Measurements from ENCODE around the gene APOOL. TPM values are rescaled to one million over a fixed set of nuclear protein-coding genes. Genes with fewer than 3 reads are reported as not detected.
A peak's percentile ranks its signal among the peaks of the same experiment; 100 is the strongest.

APOOL gene
- total RNA-seq, 2 experiments from 2014 or later, result 8.9 to 14.3 TPM

GRCh38 chrX:85109235-85109634, 105.6 kb downstream of the APOOL start:
- ChIA-PET POLR2A (no interaction called here), CTCF (ENCODE audit: unreplicated experiment) (interaction anchor here (0.6 kb wide), 1 partner anchor 8 kb away, joined by 4 read pairs; no protein-coding TSS in a partner anchor)
- peak; percentile 33 for DNase-seq (ENCODE audit: low spot score)
- H3K36me3 ChIP-seq (ENCODE audit: insufficient read depth, low read length), result no peaks in the 10 kb centered on the region
- BruUV-seq (replicated peaks), result no TSS peak
- H3K79me2 ChIP-seq (ENCODE audit: insufficient read depth, low read depth, low read length), result no peaks in the 10 kb centered on the region
- intact Hi-C loops (cut with micrococcal nuclease; ENCODE audit: unreplicated experiment), result no loop called here
- no peak overlapping the region for H3K4me2 ChIP-seq (ENCODE audit: low read length)
- no peak overlapping the region for H3K27ac ChIP-seq (ENCODE audit: low read depth, low read length, poor library complexity, severe bottlenecking)
- TF ChIP-seq, protein P1, sequence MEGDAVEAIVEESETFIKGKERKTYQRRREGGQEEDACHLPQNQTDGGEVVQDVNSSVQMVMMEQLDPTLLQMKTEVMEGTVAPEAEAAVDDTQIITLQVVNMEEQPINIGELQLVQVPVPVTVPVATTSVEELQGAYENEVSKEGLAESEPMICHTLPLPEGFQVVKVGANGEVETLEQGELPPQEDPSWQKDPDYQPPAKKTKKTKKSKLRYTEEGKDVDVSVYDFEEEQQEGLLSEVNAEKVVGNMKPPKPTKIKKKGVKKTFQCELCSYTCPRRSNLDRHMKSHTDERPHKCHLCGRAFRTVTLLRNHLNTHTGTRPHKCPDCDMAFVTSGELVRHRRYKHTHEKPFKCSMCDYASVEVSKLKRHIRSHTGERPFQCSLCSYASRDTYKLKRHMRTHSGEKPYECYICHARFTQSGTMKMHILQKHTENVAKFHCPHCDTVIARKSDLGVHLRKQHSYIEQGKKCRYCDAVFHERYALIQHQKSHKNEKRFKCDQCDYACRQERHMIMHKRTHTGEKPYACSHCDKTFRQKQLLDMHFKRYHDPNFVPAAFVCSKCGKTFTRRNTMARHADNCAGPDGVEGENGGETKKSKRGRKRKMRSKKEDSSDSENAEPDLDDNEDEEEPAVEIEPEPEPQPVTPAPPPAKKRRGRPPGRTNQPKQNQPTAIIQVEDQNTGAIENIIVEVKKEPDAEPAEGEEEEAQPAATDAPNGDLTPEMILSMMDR (conservative IDR thresholded peaks at IDR 0.05; ENCODE audit: low read length), result peak; percentile 71
- TF ChIP-seq EZH2phosphoT487 (IDR thresholded peaks at IDR 0.05; ENCODE audit: borderline replicate concordance, low read depth, low read length), result no peak
- H3K9me3 ChIP-seq (ENCODE audit: low read length), result no peaks in the 10 kb centered on the region
- no peak overlapping the region for H3K4me3 ChIP-seq (ENCODE audit: low read depth, low read length, poor library complexity, severe bottlenecking)
- no peaks in the 10 kb centered on the region for H4K20me1 ChIP-seq (ENCODE audit: insufficient read depth, low read length)
- no peaks in the 10 kb centered on the region for H3K9me2 ChIP-seq (ENCODE audit: insufficient read depth, low read length)
- H2AFZ ChIP-seq (ENCODE audit: low read length), result no peak overlapping the region
- no peaks in the 10 kb centered on the region for H3K4me1 ChIP-seq (ENCODE audit: insufficient read depth, low read length, poor library complexity, severe bottlenecking)

DNA sequence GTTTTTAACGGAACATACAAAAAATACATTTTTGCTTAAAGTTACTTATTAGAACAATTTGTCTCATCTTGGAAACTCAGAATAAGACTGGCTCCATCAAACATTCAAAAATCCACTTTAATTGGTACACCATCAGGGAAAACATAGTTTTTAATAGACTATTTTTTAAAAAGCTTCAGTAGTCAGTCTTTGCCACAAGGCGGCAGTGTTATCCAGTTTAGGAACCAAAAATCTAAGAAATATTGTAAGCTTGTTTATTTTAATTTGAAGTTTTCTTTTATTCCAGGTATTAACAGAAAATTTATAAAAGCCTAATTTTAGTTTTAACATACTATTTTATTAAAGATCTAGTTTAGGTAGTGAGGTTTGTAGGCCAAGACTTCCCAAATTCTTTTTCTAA, 107.7 kb downstream of the APOOL start:
- no peak overlapping the region for H3K4me2 ChIP-seq (ENCODE audit: low read length)
- peak; percentile 15 for DNase-seq (ENCODE audit: low spot score)
- H3K4me3 ChIP-seq (ENCODE audit: low read depth, low read length, poor library complexity, severe bottlenecking), result no peak overlapping the region
- TF ChIP-seq, protein P1 (conservative IDR thresholded peaks at IDR 0.05; ENCODE audit: low read length), result peak; percentile 83
- TF ChIP-seq EZH2phosphoT487 (IDR thresholded peaks at IDR 0.05; ENCODE audit: borderline replicate concordance, low read depth, low read length), result no peak
- H3K4me1 ChIP-seq (ENCODE audit: insufficient read depth, low read length, poor library complexity, severe bottlenecking), result no peaks in the 10 kb centered on the region
- H3K36me3 ChIP-seq (ENCODE audit: insufficient read depth, low read length), result no peaks in the 10 kb centered on the region
- intact Hi-C loops (cut with micrococcal nuclease; ENCODE audit: unreplicated experiment), result loop anchor here (1.0 kb wide), 1 partner anchor 433 kb away; no protein-coding TSS in a partner anchor
- no peak overlapping the region for H3K27ac ChIP-seq (ENCODE audit: low read depth, low read length, poor library complexity, severe bottlenecking)
- ChIA-PET POLR2A (no interaction called here), CTCF (ENCODE audit: unreplicated experiment) (no interaction called here)
- no TSS peak for BruUV-seq (replicated peaks)
- no peaks in the 10 kb centered on the region for H3K9me3 ChIP-seq (ENCODE audit: low read length)
- H3K9me2 ChIP-seq (ENCODE audit: insufficient read depth, low read length), result no peaks in the 10 kb centered on the region
- H4K20me1 ChIP-seq (ENCODE audit: insufficient read depth, low read length), result no peaks in the 10 kb centered on the region
- H2AFZ ChIP-seq (ENCODE audit: low read length), result no peak overlapping the region
- no peaks in the 10 kb centered on the region for H3K79me2 ChIP-seq (ENCODE audit: insufficient read depth, low read depth, low read length)

DNA sequence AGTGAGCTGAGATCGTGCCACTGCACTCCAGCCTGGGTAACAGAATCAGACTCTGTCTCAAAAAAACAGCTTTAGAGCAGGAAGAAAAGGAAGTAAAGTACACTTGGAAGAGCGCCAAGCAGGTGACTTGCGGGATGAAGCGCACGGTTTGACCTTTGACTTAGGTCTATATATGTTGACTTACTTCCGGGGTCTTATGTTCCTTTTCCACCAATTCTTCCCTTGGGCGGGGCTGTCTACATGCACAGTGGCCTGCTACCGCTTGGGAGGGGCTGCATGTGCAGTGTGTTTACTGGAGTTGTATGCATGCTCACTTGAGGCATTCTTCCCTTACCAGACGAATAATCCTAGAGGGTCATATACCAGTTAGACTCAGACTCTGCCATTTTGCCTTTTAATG, 108.6 kb downstream of the APOOL start:
- no TSS peak for BruUV-seq (replicated peaks)
- DNase-seq (ENCODE audit: low spot score), result no peak
- Histone ChIP-seq H3K36me3 (ENCODE audit: insufficient read depth, low read length) (no peaks in the 10 kb centered on the region), H4K20me1 (ENCODE audit: insufficient read depth, low read length) (no peaks in the 10 kb centered on the region), H3K27ac (ENCODE audit: low read depth, low read length, poor library complexity, severe bottlenecking) (no peak overlapping the region), H3K9me3 (ENCODE audit: low read length) (no peaks in the 10 kb centered on the region), H3K4me1 (ENCODE audit: insufficient read depth, low read length, poor library complexity, severe bottlenecking) (no peaks in the 10 kb centered on the region), H3K4me3 (ENCODE audit: low read depth, low read length, poor library complexity, severe bottlenecking) (no peak overlapping the region), H3K9me2 (ENCODE audit: insufficient read depth, low read length) (no peaks in the 10 kb centered on the region), H2AFZ (ENCODE audit: low read length) (no peak overlapping the region), H3K4me2 (ENCODE audit: low read length) (no peak overlapping the region), H3K79me2 (ENCODE audit: insufficient read depth, low read depth, low read length) (no peaks in the 10 kb centered on the region)
- intact Hi-C loops (cut with micrococcal nuclease; ENCODE audit: unreplicated experiment), result no loop called here
- ChIA-PET CTCF (ENCODE audit: unreplicated experiment) (no interaction called here), POLR2A (no interaction called here)
- TF ChIP-seq, protein P1 (conservative IDR thresholded peaks at IDR 0.05; ENCODE audit: low read length), result no peak
- no peak for TF ChIP-seq EZH2phosphoT487 (IDR thresholded peaks at IDR 0.05; ENCODE audit: borderline replicate concordance, low read depth, low read length)
